Neural progenitor cell (in vitro differentiated cells): Measurements from ENCODE around the gene GSTO1.

ENCODE experiments used
- CTCF ChIP-seq: fragments of 200-600 bp; sonication (generic); IDR thresholded peaks from 2 replicates; pipeline ENCODE4 v1.5.1; 2017; ENCODE audit warnings: antibody characterized with exemption, mild to moderate bottlenecking
- EZH2phosphoT487 ChIP-seq: fragments of 200-600 bp; sonication (generic); IDR thresholded peaks from 2 replicates; pipeline ENCODE4 v1.6.1; 2017; ENCODE audit warnings: antibody characterized with exemption

- TF ChIP-seq CTCF, result no peak
- no peak for TF ChIP-seq EZH2phosphoT487
These were observed 10.1 kb downstream of the GSTO1 start for GRCh38 chr10:104264783-104265182.
